K562 (cell line): ENCODE measurements around the gene TIGAR. TPM values are rescaled to one million over a fixed set of nuclear protein-coding genes. Genes with fewer than 3 reads are reported as not detected.

Experiments used
- ATAC-seq: fragments of 200-7000 bp; cut with Tn5 transposase; 3 replicates; pipeline ENCODE4 v1.9.1; 2020; ENCODE audit warnings: moderate library complexity
- BruUV-seq: library from RNA; stranded (reverse); fragments of 400-500 nt; replicated peaks from 2 replicates; lab custom pipeline; 2021; lab: Mats Ljungman, UMichigan
- CTCF ChIA-PET: fragments of 300-600 bp; formaldehyde crosslinking; extraction: SDS; loops from one replicate; lab custom pipeline; 2021; ENCODE audit warnings: low intra/inter-chr PET ratio; lab: Yijun Ruan, JAX
- POLR2A ChIA-PET: fragments of 300-600, 350-650 bp; sonication (Branson Sonifier 250); formaldehyde crosslinking; extraction: SDS; loops from one replicate; lab custom pipeline; 2021; ENCODE audit warnings: antibody characterized with exemption, inconsistent platforms; lab: Yijun Ruan, JAX
- DNase-seq, 4 experiments: peaks; one replicate each; pipeline versions ENCODE4 v3.0.0 to v3.0.0-alpha.2; 2011 to 2018; ENCODE audit warnings: low spot score in 3 of 4, mixed read lengths in 3 of 4; ENCODE audit errors: extremely low read depth in 1 of 4
- FAIRE-seq: peaks from 2 replicates; lab custom pipeline; 2011; peaks lifted over from hg19 to GRCh38; lab: Jason Lieb, UNC
- H2AFZ ChIP-seq: 2 replicates; pipeline ENCODE4 v1.6.0; 2011; ENCODE audit warnings: low read depth, low read length, control low read depth, inconsistent platforms
- H3K27ac ChIP-seq: fragments of 200-600 bp; 3 replicates; pipeline ENCODE4 v1.8.0; 2011; ENCODE audit warnings: low read depth, mild to moderate bottlenecking, control low read depth, inconsistent platforms, low read length, moderate library complexity, mixed read lengths; ENCODE audit errors: extremely low read depth
- H3K27me3 ChIP-seq, 2 experiments: fragments of 300-600 bp in 1 of 2; 2 replicates in 1 of 2; 3 replicates in 1 of 2; pipeline versions ENCODE4 v1.6.0 to v1.8.0; 2011; ENCODE audit warnings: inconsistent platforms in 2 of 2, low read length in 2 of 2, mild to moderate bottlenecking in 1 of 2, mixed read lengths in 1 of 2, moderate library complexity in 1 of 2; ENCODE audit not compliant: control insufficient read depth in 2 of 2, insufficient read depth in 2 of 2
- H3K36me3 ChIP-seq: fragments of 300-600 bp; 3 replicates; pipeline ENCODE4 v1.8.0; 2011; ENCODE audit warnings: mild to moderate bottlenecking, low read length, inconsistent platforms; ENCODE audit not compliant: control insufficient read depth, insufficient read depth
- H3K4me1 ChIP-seq, 2 experiments: fragments of 200-600 bp in 1 of 2; replicated peaks in 1 of 2; 2 replicates in 1 of 2; 3 replicates in 1 of 2; pipeline versions ENCODE4 v1.5.1 to v1.8.0; 2011; ENCODE audit warnings: inconsistent platforms in 2 of 2, low read length in 2 of 2, mild to moderate bottlenecking in 1 of 2, mixed read lengths in 1 of 2, moderate library complexity in 1 of 2; ENCODE audit not compliant: control insufficient read depth in 2 of 2, insufficient read depth in 2 of 2
- H3K4me2 ChIP-seq: 2 replicates; pipeline ENCODE4 v1.6.1; 2011; ENCODE audit warnings: low read length, control low read depth, inconsistent platforms, mixed read lengths; ENCODE audit not compliant: insufficient read depth
- H3K4me3 ChIP-seq: fragments of 200-600 bp; sonication (generic), shearing (Covaris generic); 2 replicates; pipeline ENCODE4 v1.5.1; 2016; ENCODE audit warnings: control low read depth, inconsistent platforms
- H3K79me2 ChIP-seq: fragments of 200-600 bp; 3 replicates; pipeline ENCODE4 v1.8.0; 2011; ENCODE audit warnings: low read length, inconsistent platforms; ENCODE audit not compliant: control insufficient read depth, insufficient read depth
- H3K9ac ChIP-seq, 2 experiments: 2 replicates each; pipeline versions ENCODE4 v1.6.0 to v1.6.1; 2011; ENCODE audit warnings: low read depth in 2 of 2, low read length in 2 of 2, control low read depth in 1 of 2, inconsistent platforms in 1 of 2, mild to moderate bottlenecking in 1 of 2, mixed read lengths in 1 of 2; ENCODE audit not compliant: insufficient read depth in 1 of 2
- H3K9me1 ChIP-seq: one replicate; pipeline ENCODE4 v1.6.0; 2011; ENCODE audit warnings: inconsistent platforms, mild to moderate bottlenecking, low read length, moderate library complexity; ENCODE audit not compliant: control insufficient read depth, insufficient read depth
- H3K9me3 ChIP-seq: replicated peaks from 2 replicates; pipeline ENCODE4 v1.5.1; 2011; ENCODE audit warnings: low read depth, low read length, inconsistent platforms; ENCODE audit not compliant: control insufficient read depth, insufficient read depth
- H4K20me1 ChIP-seq: replicated peaks from 2 replicates; pipeline ENCODE4 v1.6.1; 2011; ENCODE audit warnings: low read length, inconsistent platforms, mixed read lengths; ENCODE audit not compliant: control insufficient read depth, insufficient read depth
- HSF4 ChIP-seq: fragments of 250-450 bp; sonication (Bioruptor Pico); IDR thresholded peaks from 2 replicates; pipeline ENCODE4 v2.1.2; 2022; ENCODE audit warnings: mild to moderate bottlenecking, moderate library complexity, borderline replicate concordance
- KAT7 ChIP-seq: sonication (generic); formaldehyde crosslinking; IDR thresholded peaks from 2 replicates; pipeline ENCODE4 v1.8.0; 2022; ENCODE audit warnings: missing genetic modification reagents, mild to moderate bottlenecking, borderline replicate concordance
- NEUROD1 ChIP-seq: fragments of 150-350 bp; IDR thresholded peaks from 2 replicates; pipeline ENCODE4 v1.6.1; 2014; ENCODE audit warnings: borderline replicate concordance, low read length, low read depth; ENCODE audit not compliant: partially characterized antibody
- POLR2G ChIP-seq: fragments of 200-400 bp; formaldehyde crosslinking; IDR thresholded peaks from 2 replicates; pipeline ENCODE4 v1.6.1; 2017; ENCODE audit warnings: low read depth, mild to moderate bottlenecking, antibody characterized with exemption, low read length, moderate library complexity
- RBFOX2 ChIP-seq: fragments of 200-400 bp; formaldehyde crosslinking; IDR thresholded peaks from 2 replicates; pipeline ENCODE4 v1.6.1; 2017; ENCODE audit warnings: low read depth, mild to moderate bottlenecking, low read length, moderate library complexity
- THRB ChIP-seq: fragments of 450-650 bp; formaldehyde crosslinking; conservative IDR thresholded peaks from 2 replicates; pipeline ENCODE4 v1.4.0; 2022; ENCODE audit warnings: mild to moderate bottlenecking, missing genetic modification characterization
- ZBTB12 ChIP-seq: fragments of 250-450 bp; sonication (Bioruptor Pico); IDR thresholded peaks from 2 replicates; pipeline ENCODE4 v1.4.0; 2020
- WGBS: fragments of 100-300 bp; shearing (Covaris generic); methylation state at CpG from one replicate; pipeline ENCODE4 v1.1.6; 2016; ENCODE audit warnings: low coverage, mixed read lengths; ENCODE audit not compliant: insufficient coverage; ENCODE audit errors: missing lambda C conversion rate; 5-methylcytosine and 5-hydroxymethylcytosine counted together
- in situ Hi-C: fragments of 300-500 bp; cut with MboI; formaldehyde crosslinking; loops from 4 replicates; pipeline ENCODE4 v1.15.0; 2018; ENCODE audit warnings: inconsistent platforms, mixed read lengths
- intact Hi-C: fragments of 100-400 bp; cut with micrococcal nuclease; formaldehyde crosslinking; loops from 2 replicates; pipeline ENCODE4 v1.14.2; 2022
- polyA plus RNA-seq, 8 experiments: library from polyadenylated mRNA; depleted of rRNA in 4 of 8; stranded (reverse) in 5 of 8; unstranded in 3 of 8; fragments of >200 nt; fragmentation: Nextera tagmentation in 2 of 8; fragmentation: Illumina TruSeq in 1 of 8; extraction: Ambion mirVana in 2 of 8; extraction: Trizol in 1 of 8; gene quantifications; 2 replicates each; pipeline versions ENCODE4 v1.2.1 to v1.2.3, GENCODE V29; 2011 to 2014; ENCODE audit warnings: inconsistent platforms in 1 of 8, missing spikeins in 1 of 8
- total RNA-seq, 7 experiments: library from RNA; depleted of rRNA in 6 of 7; stranded (reverse); fragments of >200 nt in 6 of 7; fragmentation: Illumina TruSeq in 2 of 7; extraction: Trizol in 2 of 7; gene quantifications; 2 replicates each; pipeline versions ENCODE4 v1.2.1 to v1.2.3, GENCODE V29; 2011 to 2021; ENCODE audit warnings: low replicate concordance in 1 of 7

The TIGAR gene
- total and polyA plus RNA-seq, 9 of the 15 experiments (the other 6 are each of a cell fraction or from before 2014, with no cell fraction given): 0.11 to 1.0 (median 0.53) TPM; not detected in 2

GRCh38 chr12:4281173-4281654 is 39.8 kb upstream of the TIGAR start:
- Histone ChIP-seq H3K79me2 (peaks cover 59% of the 10 kb centered on the region), H3K36me3 (peaks cover 95% of the 10 kb centered on the region), H3K9me1 (no peaks in the 10 kb centered on the region), H3K4me3 (no peak overlapping the region), H3K27ac (no peak overlapping the region), H3K4me1 (peaks cover 1 to 8% of the 10 kb centered on the region in 2 experiments; a peak in 3 of 5 replicates), H3K27me3 (no peaks in the 10 kb centered on the region), H3K9ac (no peak overlapping the region), H2AFZ (no peak overlapping the region), H4K20me1 (peaks cover 4% of the 10 kb centered on the region; the same call in 1 of the 2 replicates), H3K4me2 (no peak overlapping the region), H3K9me3 (no peaks in the 10 kb centered on the region)
- ChIA-PET CTCF (no interaction called here), POLR2A (interaction anchor here (0.6 to 1.6 kb wide), 4 partner anchors 11 to 299 kb away, joined by 3 to 6 read pairs (median 3); no protein-coding TSS in a partner anchor)
- DNase-seq (no peak), FAIRE-seq (no peak), ATAC-seq (no peak)
- no peak for TF ChIP-seq NEUROD1
- peak; percentile 59 for TF ChIP-seq RBFOX2
- intact Hi-C loops (no loop called here), in situ Hi-C loops (loop anchor here (25.0 kb wide), 1 partner anchor 394 kb away; no protein-coding TSS in a partner anchor)
- 95% methylated on average over 7 of the region's 16 CpGs for WGBS
- no TSS peak for BruUV-seq

GRCh38 chr12:4282103-4282891 is 38.7 kb upstream of the TIGAR start:
- TF ChIP-seq THRB (CRISPR knock-in tag) (no peak), POLR2G (peak; percentile 51; the same call in 1 of the 2 replicates), RBFOX2 (peak; percentile 61), ZBTB12 (CRISPR knock-in tag) (no peak), HSF4 (CRISPR knock-in tag) (no peak), KAT7 (CRISPR knock-in tag) (no peak)
- ChIA-PET POLR2A (interaction anchor here (0.6 to 1.6 kb wide), 3 partner anchors 10 to 289 kb away, joined by 3 to 6 read pairs (median 4); no protein-coding TSS in a partner anchor), CTCF (no interaction called here)
- intact Hi-C loops (no loop called here), in situ Hi-C loops (loop anchor here (25.0 kb wide), 1 partner anchor 395 kb away; no protein-coding TSS in a partner anchor)
- Histone ChIP-seq H3K4me2 (no peak overlapping the region), H3K9ac (no peak overlapping the region), H2AFZ (no peak overlapping the region), H3K9me3 (no peaks in the 10 kb centered on the region), H3K4me1 (no peaks in the 10 kb centered on the region; a peak in 2 of 5 replicates), H3K27me3 (no peaks in the 10 kb centered on the region), H3K4me3 (no peak overlapping the region), H4K20me1 (peaks cover 6% of the 10 kb centered on the region; the same call in 1 of the 2 replicates), H3K27ac (no peak overlapping the region), H3K9me1 (no peaks in the 10 kb centered on the region), H3K36me3 (peaks cover 95% of the 10 kb centered on the region), H3K79me2 (peaks cover 57% of the 10 kb centered on the region)
- FAIRE-seq: no peak
- BruUV-seq: no TSS peak
- no peak for ATAC-seq
- WGBS: 93% methylated on average over 12 of the region's 16 CpGs
- no peak for DNase-seq
